ENCODE data around the gene LRRC3C.
A peak's percentile ranks its signal among the peaks of the same experiment; 100 is the strongest.
"Not testable (repeated sequence)": the region's sequence is repeated elsewhere in the genome, so short reads cannot be mapped to it uniquely, and the experiment has no call there.

The LRRC3C gene

DNA sequence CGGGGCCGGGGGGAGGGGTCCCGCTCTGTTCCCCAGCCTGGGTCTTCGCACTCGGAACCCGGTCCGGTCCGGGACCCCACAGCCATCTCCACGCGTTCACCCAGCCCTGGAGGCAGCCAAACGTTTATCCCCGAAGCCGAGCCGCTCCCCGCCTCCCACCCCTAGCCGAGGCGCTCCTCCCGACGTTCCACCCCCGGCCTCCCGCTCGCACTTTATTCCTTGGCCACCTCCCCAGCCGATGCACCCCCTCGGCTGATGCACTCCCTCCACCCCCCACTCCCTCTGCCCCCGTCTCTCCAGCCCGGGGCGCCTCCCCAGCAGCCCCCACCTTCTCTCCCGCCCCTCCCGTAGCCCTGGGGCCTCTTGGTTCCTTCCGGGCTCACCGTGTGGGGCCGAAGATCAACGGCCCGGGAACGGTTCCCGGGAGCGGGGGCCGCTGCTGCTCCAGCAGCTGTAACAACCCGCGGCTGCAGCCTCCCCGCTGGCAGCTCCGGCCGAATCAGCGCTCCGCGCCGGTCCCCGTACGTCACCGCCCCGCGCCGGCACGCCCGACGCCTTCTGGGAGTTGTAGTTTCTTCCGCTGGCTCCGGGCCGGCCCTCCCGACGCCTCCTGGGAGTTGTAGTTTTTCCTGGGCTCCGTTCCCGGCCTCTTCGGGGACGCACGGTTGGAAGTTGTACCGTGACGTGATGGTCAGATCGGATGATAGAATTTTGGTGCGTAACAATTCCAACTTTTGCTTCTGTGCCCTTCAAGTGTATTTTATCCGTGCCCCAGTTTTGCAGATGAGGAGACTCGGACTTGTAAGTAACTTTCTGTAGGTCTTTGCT is at the start of gene LRRC3C, which contains the start of gene ORMDL3:
Gene LRRC3C, plus strand, starts transcription at position 632 of the 828 bp plus-strand sequence. CDS start 13,792 bp downstream, outside the sequence.
Gene ORMDL3, minus strand, starts transcription at position 501 of the 828 bp plus-strand sequence. CDS start 3,398 bp downstream, outside the sequence.
- peak; percentile 93 for DNase-seq

DNA sequence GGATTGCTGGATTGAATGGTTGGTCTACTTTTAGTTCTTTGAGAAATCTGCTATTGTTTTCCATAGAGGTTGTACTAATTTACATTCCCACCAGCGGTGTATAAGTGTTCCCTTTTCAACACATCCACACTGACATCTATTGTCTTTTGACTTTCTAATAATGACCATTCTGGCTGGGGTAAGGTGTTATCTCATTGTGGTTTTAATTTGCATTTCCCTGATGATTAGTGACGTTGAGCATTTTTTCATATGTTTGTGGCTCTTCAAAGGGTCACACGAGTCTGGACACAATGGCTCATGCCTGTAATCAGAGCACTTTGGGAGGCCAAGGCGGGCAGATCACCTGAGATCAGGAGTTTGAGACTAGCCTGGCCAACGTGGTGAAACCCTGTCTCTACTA is 41.4 kb upstream of the LRRC3C start:
- not testable (repeated sequence) for DNase-seq

DNA sequence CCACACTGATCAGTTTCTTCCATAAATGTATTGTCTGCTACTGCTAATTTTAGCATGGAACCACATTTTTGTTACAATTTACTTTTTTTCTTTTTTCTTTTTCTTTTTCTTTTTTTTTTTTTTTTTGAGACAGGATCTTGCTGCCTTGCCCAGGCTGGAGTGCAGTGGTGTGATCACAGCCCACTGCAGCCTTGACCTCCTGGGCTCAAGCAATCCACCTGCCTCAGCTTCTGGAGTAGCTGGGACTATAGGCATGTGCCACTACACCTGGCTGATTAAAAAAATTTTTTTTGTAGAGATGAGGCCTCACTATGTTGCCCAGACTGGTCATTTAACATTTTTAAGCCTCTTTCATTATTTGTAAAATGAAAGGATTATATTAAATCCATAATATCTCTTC is 40.5 kb upstream of the LRRC3C start:
- no peak for DNase-seq

- no peak for DNase-seq
Observed at GRCh38 chr17:39889200-39889599, 38.3 kb upstream of the LRRC3C start.

DNA sequence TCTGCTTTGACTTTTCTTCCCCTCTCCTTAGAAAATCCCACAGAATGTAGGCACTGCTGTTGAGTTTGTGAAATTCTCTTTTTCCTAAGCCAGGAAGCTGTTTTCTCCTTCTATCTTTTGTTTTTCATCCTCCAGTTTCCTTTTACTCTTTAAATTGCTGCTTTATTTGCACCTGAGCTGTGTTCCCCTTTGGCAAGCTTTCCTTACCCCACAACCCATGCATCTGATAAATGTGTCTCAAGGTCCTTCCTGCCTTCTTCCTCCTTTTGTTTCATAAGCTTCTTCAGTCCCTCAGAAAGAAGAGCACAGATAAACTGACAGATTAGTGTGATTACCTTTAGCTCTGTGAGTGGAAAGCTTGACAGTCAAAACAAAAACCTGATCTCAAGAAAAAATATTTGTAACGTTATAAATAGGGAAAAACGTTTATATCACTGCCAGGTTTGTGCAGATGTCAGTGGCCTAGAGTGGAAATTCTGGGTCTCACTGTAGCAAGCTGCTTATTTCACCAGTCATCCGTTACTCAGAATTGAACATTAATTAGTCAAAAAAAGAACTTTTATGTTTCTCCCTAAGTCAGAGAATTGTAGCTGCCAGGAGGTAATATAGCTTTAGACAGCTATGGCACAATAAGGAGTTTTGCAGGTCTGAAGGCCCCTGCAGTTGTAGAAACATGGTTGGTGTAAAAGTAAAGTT is 32.7 kb upstream of the LRRC3C start:
- no peak for DNase-seq

- DNase-seq, result no peak
Observed at GRCh38 chr17:39898088-39898487, 29.4 kb upstream of the LRRC3C start.

DNA sequence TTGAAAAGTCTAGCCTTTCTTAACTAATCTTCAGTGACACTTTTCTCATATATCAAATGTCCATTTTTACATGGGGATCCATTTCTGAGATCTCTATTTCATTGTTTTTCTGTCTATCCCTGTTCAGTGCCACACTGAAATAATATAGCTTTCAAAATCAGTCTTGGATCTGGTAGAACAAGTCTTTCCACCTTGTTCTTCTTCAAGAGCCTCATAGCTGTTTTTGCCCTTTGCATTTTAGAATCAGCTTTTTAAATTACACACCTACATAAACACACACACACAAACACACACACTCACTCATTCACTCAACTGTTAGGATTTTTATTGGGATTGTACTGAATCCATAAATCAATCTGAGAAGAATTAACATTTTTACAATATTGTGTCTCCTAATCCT is 28.3 kb upstream of the LRRC3C start:
- no peak for DNase-seq

GRCh38 chr17:39902027-39902426 is 25.5 kb upstream of the LRRC3C start:
- not testable (repeated sequence) for DNase-seq

DNA sequence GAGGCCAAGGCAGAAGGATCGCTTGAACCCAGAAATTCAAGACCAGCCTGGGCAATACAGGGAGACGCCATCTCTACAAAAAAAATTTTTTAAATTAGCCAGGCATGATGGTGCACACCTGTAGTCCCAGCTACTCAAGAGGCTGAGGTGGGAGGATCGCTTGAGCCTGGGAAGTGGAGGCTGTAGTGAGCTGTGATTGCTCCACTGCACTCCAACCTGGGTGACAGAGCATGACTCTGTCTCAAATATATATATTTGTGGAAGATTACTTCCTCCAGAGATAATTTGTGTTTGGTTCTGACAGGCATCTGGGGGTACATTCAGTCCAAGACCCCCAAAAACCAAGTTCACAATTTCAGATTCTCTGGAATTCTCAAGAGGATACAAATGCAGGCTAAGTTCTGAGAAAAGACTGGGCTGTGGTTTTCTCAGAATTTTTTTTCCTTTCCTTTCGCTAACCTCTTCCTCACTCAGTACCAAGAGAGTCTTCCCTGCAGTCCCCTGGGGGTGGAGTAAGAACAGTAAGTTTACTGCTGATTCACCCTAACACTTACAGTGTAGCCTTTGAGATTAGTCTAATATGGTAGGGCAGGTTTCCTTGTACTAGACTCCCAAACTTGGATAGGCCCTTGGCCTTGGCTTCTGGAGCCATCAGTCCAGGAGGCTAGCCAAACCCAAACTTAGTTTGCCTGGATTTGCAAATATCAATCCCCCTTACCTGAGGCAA is 24.2 kb upstream of the LRRC3C start:
- DNase-seq, result peak; percentile 51

DNA sequence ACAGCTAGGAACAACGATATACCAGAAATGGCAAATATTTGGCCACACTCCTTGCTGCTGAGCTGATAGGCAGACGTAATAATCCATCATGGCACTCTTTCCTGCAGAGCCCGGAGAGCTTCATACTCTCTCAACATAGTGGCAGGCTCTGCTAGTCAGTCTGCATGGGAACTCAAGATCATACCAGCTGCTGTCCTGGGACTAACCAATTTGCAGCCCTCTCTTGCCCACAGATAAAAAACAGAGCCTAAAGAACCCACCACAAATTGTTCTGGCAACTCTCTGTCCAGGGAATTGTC is 22.6 kb upstream of the LRRC3C start:
- no peak for DNase-seq

DNA sequence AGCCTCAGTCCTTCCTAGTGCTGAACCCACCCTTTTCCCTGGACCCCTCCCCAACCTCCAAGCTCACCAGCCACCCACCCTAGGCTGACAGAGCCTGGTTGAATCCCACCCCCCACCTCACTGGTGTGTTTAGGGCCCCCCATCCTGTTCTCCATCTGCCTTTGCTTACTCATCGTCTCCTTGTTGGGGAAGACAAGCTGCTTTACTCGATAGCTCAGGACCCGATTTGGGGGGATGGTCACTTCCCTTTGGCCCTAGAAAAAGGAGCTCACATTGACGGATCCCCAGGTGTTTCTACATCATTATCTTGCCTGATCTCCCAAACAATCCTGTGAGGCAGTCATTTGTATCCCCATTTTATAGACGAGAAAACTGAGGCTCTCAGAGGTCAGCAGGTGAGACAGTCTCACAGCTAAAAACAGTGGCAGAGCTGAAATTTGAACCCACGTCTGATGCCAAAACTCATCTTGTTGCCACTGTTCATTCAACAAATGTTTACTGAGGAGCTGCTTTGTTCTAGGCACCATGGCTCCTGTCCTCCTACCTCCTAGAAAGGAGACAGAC is 18.7 kb upstream of the LRRC3C start:
- DNase-seq, result no peak

- no peak for DNase-seq
Observed at GRCh38 chr17:39913989-39914388, 13.5 kb upstream of the LRRC3C start.

DNA sequence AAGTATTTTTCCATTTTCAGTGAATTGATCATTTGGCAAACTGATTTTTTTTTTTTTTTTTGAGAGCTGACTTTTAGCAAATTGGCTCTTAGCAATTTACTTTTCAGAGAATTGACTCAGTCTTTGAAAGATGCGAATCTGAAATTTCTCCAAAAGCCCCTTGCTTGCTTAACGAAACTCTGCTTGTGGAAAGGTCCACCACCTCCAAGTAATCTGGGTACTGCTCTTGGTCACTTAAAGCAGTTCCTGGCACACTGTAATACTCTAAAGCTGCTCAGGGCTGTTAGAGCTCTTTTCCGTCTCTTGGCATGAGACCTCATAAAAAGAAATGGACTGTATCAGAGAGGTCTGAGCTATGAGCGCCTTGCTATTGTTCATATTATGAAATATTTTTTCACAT is 12.0 kb upstream of the LRRC3C start:
- DNase-seq, result no peak

DNA sequence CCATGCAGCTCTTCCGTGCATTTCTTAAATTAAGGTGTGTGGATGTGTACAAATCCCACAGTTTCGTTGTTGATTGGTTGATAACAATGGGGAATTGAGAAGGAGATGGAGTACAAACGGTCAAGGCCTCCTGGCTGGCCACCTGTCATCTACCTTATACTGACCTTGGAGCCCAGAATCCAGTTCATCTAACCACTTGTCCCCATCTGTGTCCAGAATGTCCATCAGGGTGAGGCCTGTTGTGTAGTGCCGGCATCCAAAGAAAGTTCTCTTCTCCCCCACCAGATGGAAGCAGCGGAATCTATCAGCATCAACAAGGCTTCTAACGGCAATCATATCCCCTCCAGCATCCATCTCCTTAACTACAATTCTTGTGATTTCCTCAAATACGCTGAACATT is 10.6 kb upstream of the LRRC3C start:
- peak; percentile 17 for DNase-seq

DNA sequence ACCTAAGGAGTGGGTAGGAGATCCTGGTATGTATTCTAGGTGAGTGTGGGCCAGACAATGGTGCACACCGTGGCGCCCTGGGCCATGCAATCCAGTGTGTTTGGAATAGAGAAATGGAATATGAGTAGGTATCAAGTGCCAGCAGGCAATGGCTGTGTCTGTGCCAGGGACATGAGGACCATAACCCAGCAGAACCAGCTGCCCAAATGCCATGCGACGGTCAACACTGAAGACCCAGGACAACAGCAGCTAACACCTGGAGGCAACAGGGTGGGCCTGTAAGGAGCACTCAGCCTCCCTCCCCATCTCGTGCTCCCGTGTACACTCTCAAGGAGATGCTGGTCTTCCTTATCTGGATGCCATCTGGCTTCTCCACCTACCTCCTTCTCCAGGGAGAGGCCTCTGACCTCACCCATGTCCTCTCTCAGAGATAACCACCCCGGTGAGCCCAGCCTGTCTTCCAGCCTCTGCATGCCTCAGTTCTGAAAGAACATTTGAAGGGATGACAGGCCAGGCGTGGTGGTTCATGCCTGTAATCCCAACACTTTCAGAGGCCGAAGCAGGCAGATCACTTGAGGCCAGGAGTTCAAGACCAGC is 8.3 kb upstream of the LRRC3C start:
- no peak for DNase-seq

DNA sequence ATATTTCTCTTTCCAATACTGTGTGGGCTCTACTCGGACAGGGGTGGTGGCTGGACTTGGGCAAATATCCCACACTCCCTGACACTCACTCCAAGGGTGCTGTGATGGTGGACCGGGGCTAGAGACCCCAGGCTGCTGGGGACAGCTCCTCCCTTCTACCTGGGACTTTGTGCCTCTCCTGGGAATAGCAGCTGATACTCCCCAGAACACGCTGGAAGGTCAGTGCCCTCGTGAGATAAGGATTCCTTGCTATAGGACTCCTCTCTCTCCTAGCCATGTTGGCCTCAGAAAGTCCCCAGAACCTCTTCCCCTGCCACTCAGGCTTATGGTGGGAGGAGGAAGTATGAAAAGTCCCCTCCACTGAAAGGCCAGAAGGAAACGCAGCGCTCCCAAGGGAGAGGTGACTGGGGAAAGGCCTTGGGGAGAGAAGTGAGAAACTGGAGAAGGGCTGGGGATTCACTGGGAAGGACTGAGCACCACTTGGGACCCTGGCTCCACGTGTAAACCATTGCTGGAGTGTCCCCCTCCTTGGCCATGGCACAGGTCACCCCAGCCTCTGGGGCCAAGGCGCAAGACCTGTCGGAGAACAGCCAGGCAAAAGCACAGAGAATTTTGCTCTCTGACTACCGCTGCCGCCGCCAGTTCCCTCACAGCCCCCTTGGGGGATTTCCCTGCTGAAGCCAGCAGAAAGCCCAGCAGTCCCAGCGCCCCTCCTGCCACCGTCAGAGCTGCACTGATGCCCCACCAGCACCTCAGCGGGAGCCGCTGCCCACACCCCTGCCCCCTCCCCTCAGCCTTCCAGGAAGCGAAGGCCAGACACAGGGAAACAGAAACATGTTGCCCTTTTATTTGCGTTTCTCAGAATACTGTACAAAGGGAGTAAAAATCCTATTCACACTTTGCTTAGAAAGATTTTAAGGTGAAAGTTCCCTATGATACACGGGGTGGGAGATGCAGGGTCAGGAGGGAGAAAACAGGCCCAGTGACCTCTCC is 7.0 kb upstream of the LRRC3C start:
- no peak for DNase-seq

- no peak for DNase-seq
Observed at GRCh38 chr17:39921323-39921722, 6.2 kb upstream of the LRRC3C start.

- no peak for DNase-seq
Observed at GRCh38 chr17:39922006-39922405, 5.5 kb upstream of the LRRC3C start.

GRCh38 chr17:39923230-39923629 is 4.3 kb upstream of the LRRC3C start:
- DNase-seq, result no peak

DNA sequence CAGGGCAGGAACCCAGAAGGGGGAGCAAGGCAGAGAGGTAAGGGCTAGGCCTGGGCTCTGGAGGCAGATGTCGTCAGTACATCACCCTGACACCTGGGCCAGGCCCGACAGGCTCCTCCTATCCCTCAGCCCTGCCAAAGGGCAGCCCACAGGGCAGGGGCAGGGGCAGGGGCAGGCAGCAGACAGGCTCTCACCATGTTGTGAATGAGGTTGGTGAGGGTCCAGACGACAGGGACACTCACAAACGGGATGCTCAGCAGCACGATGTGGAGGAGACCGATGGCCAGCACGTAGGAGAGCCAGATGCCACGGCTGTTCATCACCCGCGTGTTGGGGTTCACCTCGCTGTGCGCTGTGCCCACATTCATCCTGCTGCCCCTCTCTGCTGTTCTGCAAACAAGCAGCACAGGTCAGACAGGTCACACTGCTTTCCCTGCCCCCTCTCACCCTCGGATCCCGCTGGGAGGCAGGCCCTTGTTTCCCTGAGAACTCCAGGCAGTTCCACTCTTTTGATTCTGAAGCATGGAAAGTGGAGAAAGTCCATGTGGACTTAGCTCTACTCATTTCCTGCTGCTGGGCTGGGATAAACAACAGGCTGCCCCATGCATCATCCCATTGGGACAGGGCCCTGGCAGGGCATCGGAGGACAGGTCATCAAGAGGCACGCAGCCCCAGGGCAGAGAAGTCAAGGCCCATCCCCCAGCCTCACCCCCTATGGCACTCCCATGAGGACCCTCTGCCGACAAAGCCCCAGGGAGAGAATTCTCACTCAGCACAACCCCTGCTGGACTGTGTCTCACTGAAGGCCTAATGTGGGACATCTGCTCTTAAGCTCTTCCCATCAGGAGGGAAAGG is 3.5 kb upstream of the LRRC3C start:
- DNase-seq, result peak; percentile 11

DNA sequence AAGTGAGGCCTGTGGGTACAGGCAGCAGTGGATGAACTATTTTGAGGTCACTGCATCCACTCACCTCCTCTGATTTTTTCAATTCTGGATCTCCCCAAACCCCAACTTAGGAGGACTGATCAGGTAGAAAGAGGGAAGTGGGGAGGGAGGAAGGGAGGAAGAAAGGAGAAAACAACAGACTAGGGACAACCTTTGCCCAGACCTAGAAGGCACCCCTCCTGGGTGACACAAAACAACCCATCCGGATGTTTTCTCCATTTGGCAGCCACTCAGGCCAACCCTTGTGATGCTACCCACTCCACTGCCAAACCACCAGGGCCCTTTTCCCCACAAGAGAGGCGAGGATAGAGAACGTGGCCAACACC is 2.9 kb upstream of the LRRC3C start:
- DNase-seq, result no peak

Data from fibroblast of skin of right biceps (primary cell).